Hematopoietic multipotent progenitor cell treated with erythropoietin and hydrocortisone succinate and interleukin-3 and kit ligand, for 4 days (in vitro differentiated cells): ENCODE results near the gene ANXA3.

Experiments
- DNase-seq: peaks from one replicate; pipeline ENCODE4 v3.0.0-alpha.2; 2015

The ANXA3 gene

GRCh38 chr4:78612398-78613178 is 61.0 kb downstream of the ANXA3 start:
- DNase-seq, result peak; percentile 91

- DNase-seq, result peak; percentile 56
These were observed 62.2 kb downstream of the ANXA3 start for GRCh38 chr4:78613522-78614321.

GRCh38 chr4:78616046-78616498 is 64.5 kb downstream of the ANXA3 start:
- DNase-seq, result peak; percentile 27

GRCh38 chr4:78618436-78618835 is 66.9 kb downstream of the ANXA3 start:
- DNase-seq, result no peak

GRCh38 chr4:78621395-78621794 is 69.8 kb downstream of the ANXA3 start:
- DNase-seq, result peak; percentile 97

- DNase-seq, result peak; percentile 89
These were observed 70.8 kb downstream of the ANXA3 start for GRCh38 chr4:78622253-78622979.

GRCh38 chr4:78624048-78624447 is 72.5 kb downstream of the ANXA3 start:
- no peak for DNase-seq

- DNase-seq, result no peak
These were observed 73.5 kb downstream of the ANXA3 start for GRCh38 chr4:78625073-78625472.

GRCh38 chr4:78627046-78627965 is 75.7 kb downstream of the ANXA3 start:
- DNase-seq, result no peak

- no peak for DNase-seq
These were observed 76.6 kb downstream of the ANXA3 start for GRCh38 chr4:78627966-78628678.

GRCh38 chr4:78629991-78630541 is 78.5 kb downstream of the ANXA3 start:
- DNase-seq, result peak; percentile 81

GRCh38 chr4:78630615-78631014 is 79.0 kb downstream of the ANXA3 start:
- no peak for DNase-seq

GRCh38 chr4:78634011-78634664 is 82.6 kb downstream of the ANXA3 start:
- DNase-seq, result peak; percentile 71

- DNase-seq, result peak; percentile 92
These were observed 87.0 kb downstream of the ANXA3 start for GRCh38 chr4:78638337-78639172.

- DNase-seq, result peak; percentile 50
These were observed 89.1 kb downstream of the ANXA3 start for GRCh38 chr4:78640714-78641113.

GRCh38 chr4:78642934-78643333 is 91.4 kb downstream of the ANXA3 start:
- peak; percentile 91 for DNase-seq

- no peak for DNase-seq
These were observed 92.6 kb downstream of the ANXA3 start for GRCh38 chr4:78644063-78644691.

GRCh38 chr4:78644744-78645330 is 93.3 kb downstream of the ANXA3 start:
- DNase-seq, result peak; percentile 89
